T-helper 2 cell treated with Interferon-gamma antibody and Interleukin-4, amounts not matched to agents 100 ng/mL and 5 ng/mL, for 36 hours (primary cell): Measurements from ENCODE around the gene PCDHGB5. TPM values are rescaled to one million over a fixed set of nuclear protein-coding genes. Genes with fewer than 3 reads are reported as not detected.
"Not testable (repeated sequence)": the region's sequence is repeated elsewhere in the genome, so short reads cannot be mapped to it uniquely, and the experiment has no call there.

ENCODE experiments used
- intact Hi-C: fragments of 100-400 bp; cut with micrococcal nuclease; formaldehyde crosslinking; loops from one replicate; pipeline ENCODE4 v1.15.1; 2023
- total RNA-seq: library from RNA; stranded (reverse); gene quantifications from 2 replicates; pipeline ENCODE4 v1.2.3, GENCODE V29; 2022

PCDHGB5 gene
- 0.55 and 0.61 TPM in 2 replicates for total RNA-seq

DNA sequence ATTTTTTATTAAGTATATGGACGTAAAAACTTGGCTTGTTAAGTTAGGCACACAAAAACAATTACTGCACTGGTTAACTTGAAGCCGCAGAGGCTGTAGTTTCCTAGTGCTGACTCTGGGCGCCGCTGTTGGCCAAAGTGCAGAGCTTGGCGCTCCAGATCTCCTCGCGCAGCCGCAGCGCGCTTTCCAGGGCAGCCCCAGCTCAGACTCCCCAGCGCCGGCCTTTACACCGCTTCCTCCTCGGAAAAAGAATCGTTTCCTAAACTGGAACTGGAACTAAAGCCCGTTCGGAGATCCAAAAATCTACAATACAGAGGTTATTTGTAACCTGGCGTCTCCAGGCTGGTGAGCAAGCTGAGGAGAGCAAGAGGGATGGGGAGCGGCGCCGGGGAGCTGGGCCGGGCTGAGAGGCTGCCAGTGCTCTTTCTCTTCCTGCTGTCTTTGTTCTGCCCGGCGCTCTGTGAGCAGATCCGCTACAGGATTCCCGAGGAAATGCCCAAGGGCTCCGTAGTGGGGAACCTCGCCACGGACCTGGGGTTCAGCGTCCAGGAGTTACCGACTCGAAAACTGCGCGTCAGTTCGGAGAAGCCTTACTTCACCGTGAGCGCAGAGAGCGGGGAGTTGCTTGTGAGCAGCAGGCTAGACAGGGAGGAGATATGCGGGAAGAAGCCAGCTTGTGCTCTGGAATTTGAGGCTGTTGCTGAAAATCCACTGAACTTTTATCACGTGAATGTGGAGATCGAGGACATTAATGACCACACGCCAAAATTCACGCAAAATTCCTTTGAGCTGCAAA, at the start of gene PCDHGB5:
Gene PCDHGB5 (plus strand): TSS at position 192 of the 796 bp plus-strand sequence. CDS start 181 bp downstream, at position 373.
- intact Hi-C loops, result not testable (repeated sequence)

GRCh38 chr5:141349917-141350619, 47.7 kb upstream of the PCDHGB5 start, which contains the start of gene PCDHGB1:
Gene PCDHGB1, plus strand, starts transcription at chr5:141350099. Its CDS starts 162 bp downstream, at chr5:141350261.
- intact Hi-C loops, result no loop called here

DNA sequence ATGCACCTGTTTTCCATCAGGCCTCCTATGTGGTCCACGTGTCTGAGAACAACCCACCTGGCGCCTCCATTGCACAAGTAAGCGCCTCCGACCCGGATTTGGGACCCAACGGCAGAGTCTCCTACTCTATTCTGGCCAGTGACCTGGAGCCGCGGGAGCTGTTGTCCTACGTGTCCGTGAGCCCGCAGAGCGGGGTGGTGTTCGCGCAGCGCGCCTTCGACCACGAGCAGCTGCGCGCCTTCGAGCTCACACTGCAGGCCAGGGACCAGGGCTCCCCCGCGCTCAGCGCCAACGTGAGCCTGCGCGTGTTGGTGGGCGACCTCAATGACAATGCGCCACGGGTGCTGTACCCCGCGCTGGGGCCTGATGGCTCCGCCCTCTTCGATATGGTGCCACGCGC, 46.2 kb upstream of the PCDHGB5 start:
- intact Hi-C loops, result no loop called here

- intact Hi-C loops, result no loop called here
Observed at GRCh38 chr5:141354900-141355469, 42.8 kb upstream of the PCDHGB5 start, which contains the start of gene PCDHGA4. Gene PCDHGA4, plus strand, starts transcription at chr5:141355021. Its CDS starts 87 bp downstream, at chr5:141355108.

DNA sequence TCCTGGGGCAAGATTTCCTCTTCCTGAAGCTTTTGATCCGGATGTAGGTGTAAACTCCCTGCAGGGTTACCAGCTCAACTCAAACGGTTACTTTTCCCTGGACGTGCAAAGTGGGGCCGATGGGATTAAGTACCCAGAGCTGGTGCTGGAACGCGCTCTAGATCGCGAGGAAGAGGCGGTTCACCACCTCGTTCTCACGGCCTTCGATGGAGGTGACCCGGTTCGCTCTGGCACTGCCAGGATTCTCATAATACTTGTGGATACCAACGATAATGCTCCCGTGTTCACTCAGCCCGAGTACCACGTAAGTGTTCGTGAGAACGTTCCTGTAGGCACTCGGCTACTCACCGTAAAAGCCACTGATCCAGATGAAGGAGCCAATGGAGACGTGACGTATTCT, 42.1 kb upstream of the PCDHGB5 start:
- intact Hi-C loops, result no loop called here

DNA sequence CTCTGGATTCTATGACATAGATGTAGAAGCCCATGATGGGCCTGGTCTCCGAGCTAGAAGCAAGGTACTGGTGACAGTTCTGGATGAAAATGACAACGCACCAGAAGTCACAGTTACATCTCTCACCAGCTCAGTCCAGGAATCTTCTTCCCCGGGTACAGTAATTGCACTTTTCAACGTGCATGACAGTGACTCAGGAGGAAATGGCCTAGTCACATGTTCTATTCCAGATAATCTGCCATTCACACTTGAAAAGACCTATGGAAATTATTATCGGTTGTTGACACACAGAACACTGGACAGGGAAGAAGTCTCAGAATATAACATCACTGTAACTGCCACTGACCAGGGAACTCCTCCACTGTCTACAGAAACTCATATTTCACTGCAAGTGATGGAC, 41.6 kb upstream of the PCDHGB5 start:
- intact Hi-C loops, result no loop called here

DNA sequence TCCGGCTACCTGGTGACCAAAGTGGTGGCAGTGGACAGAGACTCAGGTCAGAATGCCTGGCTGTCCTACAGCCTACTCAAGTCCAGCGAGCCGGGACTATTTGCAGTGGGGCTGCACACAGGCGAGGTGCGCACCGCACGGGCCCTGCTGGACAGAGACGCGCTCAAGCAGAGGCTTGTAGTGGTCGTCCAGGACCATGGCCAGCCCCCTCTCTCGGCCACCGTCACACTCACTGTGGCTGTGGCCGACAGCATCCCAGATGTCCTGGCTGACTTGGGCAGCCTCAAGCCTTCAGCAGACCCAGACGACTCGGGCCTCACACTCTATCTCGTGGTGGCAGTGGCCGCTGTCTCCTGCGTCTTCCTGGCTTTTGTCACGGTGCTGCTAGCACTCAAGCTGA, 40.8 kb upstream of the PCDHGB5 start:
- intact Hi-C loops, result no loop called here

DNA sequence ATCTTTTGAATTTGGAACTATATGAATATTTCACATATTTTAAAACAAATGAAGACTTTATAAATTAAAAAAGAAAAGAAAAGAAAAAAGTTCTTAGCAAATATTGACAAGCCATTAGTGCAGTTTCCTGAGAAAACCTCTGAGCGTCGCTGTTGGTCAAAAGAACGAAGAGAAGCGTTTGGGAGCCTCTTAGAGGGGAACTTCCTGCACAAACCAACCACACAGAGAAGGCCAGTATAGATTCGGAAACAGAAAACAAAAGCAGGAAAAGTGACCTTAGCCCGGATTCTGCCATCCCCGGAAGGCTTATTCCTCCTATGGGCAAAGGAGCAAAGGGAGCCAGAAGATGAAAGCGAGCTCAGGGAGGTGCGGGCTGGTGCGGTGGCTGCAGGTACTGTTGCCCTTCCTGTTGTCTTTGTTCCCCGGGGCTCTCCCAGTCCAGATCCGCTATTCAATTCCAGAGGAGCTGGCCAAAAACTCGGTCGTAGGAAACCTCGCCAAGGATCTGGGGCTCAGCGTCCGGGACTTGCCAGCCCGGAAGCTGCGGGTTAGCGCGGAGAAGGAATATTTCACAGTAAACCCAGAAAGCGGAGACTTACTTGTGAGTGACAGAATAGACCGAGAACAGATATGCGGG, 37.8 kb upstream of the PCDHGB5 start, which contains the start of gene PCDHGB2:
Gene PCDHGB2 (plus strand): TSS at position 205 of the 637 bp plus-strand sequence. CDS start 142 bp downstream, at position 347.
- intact Hi-C loops, result loop anchor here (1.0 to 5.0 kb wide), 3 partner anchors 62 to 198 kb away; partner anchors contain the start of gene PCDHGA11

GRCh38 chr5:141360685-141361084, 37.1 kb upstream of the PCDHGB5 start:
- intact Hi-C loops, result loop anchor here (2.0 to 5.0 kb wide), 2 partner anchors 62 to 152 kb away; partner anchors contain the start of gene PCDHGA11

DNA sequence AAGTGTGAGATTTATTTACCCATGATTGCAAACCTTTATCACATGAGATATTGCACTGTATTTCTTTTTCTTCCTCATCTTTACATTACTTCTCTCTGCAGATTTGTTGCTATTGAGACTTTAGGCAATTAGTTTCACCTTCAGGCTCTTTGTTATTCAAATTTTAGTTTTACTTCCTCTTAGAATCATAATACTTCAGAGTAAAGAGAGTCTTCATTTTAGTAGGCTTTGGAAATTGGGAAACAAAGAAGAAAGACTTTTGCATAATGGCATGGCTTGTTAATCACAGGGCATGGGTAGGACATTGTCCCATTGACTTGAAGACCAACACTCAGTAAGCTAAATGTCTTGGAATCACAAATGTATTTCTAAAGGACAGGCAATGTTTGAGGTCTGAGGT, 35.0 kb upstream of the PCDHGB5 start:
- intact Hi-C loops, result loop anchor here (5.0 kb wide), 1 partner anchor 60 kb away; the partner anchor contains the start of gene PCDHGA11

GRCh38 chr5:141363952-141364660, 33.6 kb upstream of the PCDHGB5 start, which contains the start of gene PCDHGA5:
Gene PCDHGA5, plus strand, starts transcription at chr5:141364162. Its CDS starts 169 bp downstream, at chr5:141364331.
- intact Hi-C loops, result loop anchor here (5.0 kb wide), 1 partner anchor 58 kb away; the partner anchor contains the start of gene PCDHGA11

GRCh38 chr5:141366016-141366896, 31.5 kb upstream of the PCDHGB5 start:
- intact Hi-C loops, result no loop called here

DNA sequence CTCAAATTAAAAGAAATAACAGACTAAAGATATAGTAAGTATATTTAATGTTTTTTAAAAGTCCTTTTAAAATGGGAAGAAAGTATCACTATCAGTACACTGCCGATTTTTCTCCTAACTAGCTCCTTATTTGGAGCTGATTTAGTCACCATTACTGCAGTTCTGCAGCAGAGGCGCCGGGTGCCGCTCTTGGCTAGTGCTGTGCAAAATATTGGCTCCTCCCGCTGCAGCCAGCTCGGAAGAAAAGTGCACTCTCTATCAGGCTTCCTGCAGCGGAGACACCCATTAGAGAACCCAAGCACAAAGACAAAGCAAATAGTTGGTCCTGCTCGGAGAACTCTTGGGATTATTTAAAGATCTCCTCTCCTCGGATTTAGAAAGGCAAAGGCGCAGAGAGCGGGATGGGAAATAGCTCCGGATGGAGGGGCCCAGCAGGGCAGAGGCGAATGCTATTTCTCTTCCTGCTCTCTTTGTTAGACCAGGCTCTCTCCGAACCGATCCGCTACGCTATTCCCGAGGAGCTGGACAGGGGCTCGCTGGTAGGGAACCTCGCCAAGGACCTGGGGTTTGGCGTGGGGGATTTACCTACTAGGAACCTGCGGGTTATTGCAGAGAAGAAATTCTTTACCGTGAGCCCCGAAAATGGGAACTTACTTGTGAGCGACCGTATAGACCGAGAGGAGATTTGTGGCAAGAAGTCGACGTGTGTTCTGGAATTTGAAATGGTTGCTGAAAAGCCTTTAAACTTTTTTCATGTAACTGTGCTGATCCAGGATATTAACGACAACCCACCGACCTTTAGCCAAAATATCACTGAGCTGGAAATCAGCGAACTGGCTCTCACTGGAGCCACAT, 27.5 kb upstream of the PCDHGB5 start, which contains the start of gene PCDHGB3:
Gene PCDHGB3 (plus strand): TSS at position 249 of the 855 bp plus-strand sequence. CDS start 153 bp downstream, at position 402.
- intact Hi-C loops, result no loop called here

DNA sequence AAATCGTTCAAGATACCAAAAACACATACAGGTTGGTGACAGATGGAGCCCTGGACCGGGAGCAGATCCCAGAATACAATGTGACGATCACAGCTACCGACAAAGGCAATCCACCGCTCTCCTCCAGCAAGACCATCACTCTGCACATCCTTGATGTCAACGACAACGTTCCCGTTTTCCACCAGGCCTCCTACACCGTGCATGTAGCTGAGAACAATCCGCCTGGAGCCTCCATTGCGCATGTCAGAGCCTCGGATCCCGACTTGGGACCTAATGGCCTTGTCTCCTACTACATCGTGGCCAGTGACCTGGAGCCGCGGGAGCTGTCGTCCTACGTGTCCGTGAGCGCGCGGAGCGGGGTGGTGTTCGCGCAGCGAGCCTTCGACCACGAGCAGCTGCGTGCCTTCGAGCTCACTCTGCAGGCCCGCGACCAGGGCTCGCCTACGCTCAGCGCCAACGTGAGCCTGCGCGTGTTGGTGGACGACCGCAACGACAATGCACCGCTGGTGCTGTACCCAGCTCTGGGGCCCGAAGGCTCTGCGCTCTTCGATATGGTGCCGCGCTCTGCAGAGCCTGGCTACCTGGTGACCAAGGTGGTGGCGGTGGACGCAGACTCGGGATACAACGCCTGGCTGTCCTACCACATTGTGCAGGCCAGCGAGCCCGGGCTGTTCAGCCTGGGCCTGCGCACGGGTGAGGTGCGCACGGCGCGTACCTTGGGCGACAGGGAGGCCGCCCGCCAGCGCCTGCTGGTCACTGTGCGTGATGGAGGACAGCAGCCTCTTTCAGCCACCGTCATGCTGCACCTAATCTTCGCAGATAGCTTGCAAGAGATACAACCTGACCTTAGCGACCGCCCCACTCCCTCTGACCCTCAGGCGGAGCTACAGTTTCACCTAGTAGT, 25.9 kb upstream of the PCDHGB5 start:
- intact Hi-C loops, result no loop called here

- intact Hi-C loops, result no loop called here
Observed at GRCh38 chr5:141373673-141374317, 24.0 kb upstream of the PCDHGB5 start, which contains the start of gene PCDHGA6. Gene PCDHGA6, plus strand, starts transcription at chr5:141373891. Its CDS starts 193 bp downstream, at chr5:141374084.

- intact Hi-C loops, result no loop called here
Observed at GRCh38 chr5:141374627-141375026, 23.1 kb upstream of the PCDHGB5 start.
